Osteoblast (primary cell): ENCODE results near the gene CDYL2. TPM values are rescaled to one million over a fixed set of nuclear protein-coding genes. Genes with fewer than 3 reads are reported as not detected.

Source experiments
- DNase-seq: peaks from one replicate; pipeline ENCODE4 v3.0.0; 2011; ENCODE audit warnings: low spot score, mixed read lengths; ENCODE audit not compliant: insufficient read length; ENCODE audit errors: missing footprints
- H2AFZ ChIP-seq: 2 replicates; pipeline ENCODE4 v1.6.0; 2011; ENCODE audit warnings: mild to moderate bottlenecking, low read length
- H3K27ac ChIP-seq: 2 replicates; pipeline ENCODE4 v1.5.1; 2011; ENCODE audit warnings: mild to moderate bottlenecking, low read depth, low read length, moderate library complexity
- H3K27me3 ChIP-seq: 2 replicates; pipeline ENCODE4 v1.6.0; 2012; ENCODE audit warnings: mild to moderate bottlenecking, control low read depth, inconsistent platforms, low read length, moderate library complexity; ENCODE audit not compliant: insufficient read depth
- H3K36me3 ChIP-seq: 2 replicates; pipeline ENCODE4 v1.5.1; 2011; ENCODE audit warnings: mild to moderate bottlenecking, low read length, control low read depth, moderate library complexity; ENCODE audit not compliant: insufficient read depth
- H3K4me1 ChIP-seq: 2 replicates; pipeline ENCODE4 v1.5.1; 2011; ENCODE audit warnings: mild to moderate bottlenecking, low read length, control low read depth, moderate library complexity; ENCODE audit not compliant: insufficient read depth
- H3K4me2 ChIP-seq: 2 replicates; pipeline ENCODE4 v1.6.0; 2011; ENCODE audit warnings: mild to moderate bottlenecking, low read length; ENCODE audit not compliant: insufficient read depth
- H3K4me3 ChIP-seq: fragments of 200-600 bp; sonication (generic); 3 replicates; pipeline ENCODE4 v1.5.1; 2012; ENCODE audit warnings: mild to moderate bottlenecking, low read length, inconsistent platforms; ENCODE audit not compliant: insufficient read depth
- H3K79me2 ChIP-seq: 2 replicates; pipeline ENCODE4 v1.6.0; 2012; ENCODE audit warnings: mild to moderate bottlenecking, low read length, control low read depth, inconsistent platforms; ENCODE audit not compliant: insufficient read depth
- H3K9me3 ChIP-seq: 2 replicates; pipeline ENCODE4 v1.5.1; 2011; ENCODE audit warnings: low read depth, low read length, control low read depth
- H4K20me1 ChIP-seq: 2 replicates; pipeline ENCODE4 v1.6.0; 2012; ENCODE audit warnings: mild to moderate bottlenecking, low read length, control low read depth; ENCODE audit not compliant: insufficient read depth
- CTCF ChIP-seq: IDR thresholded peaks from 2 replicates; pipeline ENCODE4 v1.5.1; 2011; ENCODE audit warnings: mild to moderate bottlenecking, low read depth, low read length, moderate library complexity; ENCODE audit errors: extremely low read depth
- total RNA-seq: library from RNA; depleted of rRNA; stranded (reverse); fragments of >200 nt; gene quantifications from 2 replicates; pipeline ENCODE4 v1.2.3, GENCODE V29; 2012

Gene CDYL2
- total RNA-seq, 1 donor = 8.3 TPM

DNA sequence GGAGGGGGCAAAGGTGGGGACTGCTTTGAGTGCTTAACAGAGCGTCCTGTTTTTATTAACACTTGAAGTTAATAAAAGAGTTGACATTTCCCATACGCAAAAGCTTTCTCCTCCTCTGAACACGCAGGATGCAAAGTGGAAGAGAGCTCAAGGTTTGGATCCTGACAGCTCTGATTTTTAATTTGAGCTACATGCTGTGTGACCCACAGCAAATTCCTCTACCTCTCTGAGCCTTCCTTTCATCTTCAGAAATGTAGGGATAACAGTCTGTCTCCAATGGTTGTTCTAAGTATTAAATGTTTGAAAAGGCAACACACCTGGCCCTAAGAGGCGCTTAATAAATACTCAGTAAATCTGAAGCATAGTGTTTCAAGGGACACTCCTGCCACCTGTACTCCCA, 93.0 kb downstream of the CDYL2 start:
- Histone ChIP-seq H3K4me1 (no peaks in the 10 kb centered on the region), H3K9me3 (no peaks in the 10 kb centered on the region), H3K4me2 (no peak overlapping the region), H3K79me2 (no peaks in the 10 kb centered on the region), H3K27ac (no peak overlapping the region), H4K20me1 (peaks cover 2% of the 10 kb centered on the region), H3K27me3 (no peaks in the 10 kb centered on the region), H2AFZ (no peak overlapping the region), H3K4me3 (no peak overlapping the region), H3K36me3 (no peaks in the 10 kb centered on the region)
- no peak for DNase-seq
- no peak for TF ChIP-seq CTCF

DNA sequence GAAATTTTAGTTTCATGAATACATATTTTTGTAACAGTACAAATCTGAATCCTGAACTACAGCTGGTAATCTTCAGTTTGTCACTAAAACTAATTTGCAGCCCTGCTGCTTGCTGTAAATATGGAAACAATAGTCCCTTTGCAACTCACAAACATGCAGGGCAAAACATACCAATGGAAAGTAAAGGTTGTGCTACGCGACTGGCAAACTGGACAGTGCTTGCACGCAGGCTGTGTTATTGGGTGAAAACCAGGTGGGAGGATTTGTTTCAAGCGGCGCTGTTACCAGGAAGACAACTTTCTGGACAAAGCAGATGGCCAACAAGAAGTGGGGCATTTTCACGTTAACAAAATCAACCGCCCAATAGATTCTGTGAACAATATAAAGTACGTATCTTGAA, 93.5 kb downstream of the CDYL2 start:
- no peak overlapping the region for H3K4me2 ChIP-seq
- no peaks in the 10 kb centered on the region for H3K9me3 ChIP-seq
- H3K27ac ChIP-seq = no peak overlapping the region
- no peak overlapping the region for H2AFZ ChIP-seq
- peaks cover 2% of the 10 kb centered on the region for H4K20me1 ChIP-seq
- H3K79me2 ChIP-seq = no peaks in the 10 kb centered on the region
- H3K36me3 ChIP-seq = no peaks in the 10 kb centered on the region
- no peak for DNase-seq
- no peaks in the 10 kb centered on the region for H3K4me1 ChIP-seq
- TF ChIP-seq CTCF = no peak
- no peaks in the 10 kb centered on the region for H3K27me3 ChIP-seq
- no peak overlapping the region for H3K4me3 ChIP-seq

GRCh38 chr16:80708823-80709222, 95.6 kb downstream of the CDYL2 start:
- no peak for DNase-seq
- H3K4me1 ChIP-seq = no peaks in the 10 kb centered on the region
- no peak overlapping the region for H3K27ac ChIP-seq
- H4K20me1 ChIP-seq = peaks cover 5% of the 10 kb centered on the region
- no peak overlapping the region for H3K4me2 ChIP-seq
- H3K4me3 ChIP-seq = no peak overlapping the region
- peaks cover under 1% of the 10 kb centered on the region for H3K79me2 ChIP-seq
- H3K9me3 ChIP-seq = no peaks in the 10 kb centered on the region
- TF ChIP-seq CTCF = no peak
- no peak overlapping the region for H2AFZ ChIP-seq
- H3K27me3 ChIP-seq = no peaks in the 10 kb centered on the region
- H3K36me3 ChIP-seq = no peaks in the 10 kb centered on the region

DNA sequence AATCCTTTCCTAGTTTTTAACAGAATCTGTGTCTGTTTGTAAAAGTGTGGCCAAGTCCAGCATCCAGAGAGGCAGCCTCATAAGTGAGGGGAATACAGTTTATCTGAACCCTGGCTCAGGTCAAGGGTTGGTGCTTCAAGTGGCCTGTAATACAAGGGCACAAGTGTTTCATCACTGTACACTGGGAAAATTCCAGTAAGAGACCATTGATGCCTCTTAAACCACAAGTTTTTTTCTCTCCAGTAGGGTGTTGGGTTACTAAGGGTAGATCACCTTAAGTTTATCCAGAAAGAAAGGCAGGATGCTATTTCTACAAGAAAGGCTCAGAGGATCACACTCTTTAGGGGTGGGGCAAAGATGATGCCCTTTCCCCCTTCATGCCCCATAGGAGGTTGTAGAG, 96.7 kb downstream of the CDYL2 start:
- Histone ChIP-seq H3K4me2 (no peak overlapping the region), H3K4me1 (no peaks in the 10 kb centered on the region), H3K9me3 (no peaks in the 10 kb centered on the region), H3K79me2 (peaks cover 2% of the 10 kb centered on the region), H3K36me3 (no peaks in the 10 kb centered on the region), H2AFZ (no peak overlapping the region), H3K4me3 (no peak overlapping the region), H4K20me1 (peaks cover 5% of the 10 kb centered on the region), H3K27ac (no peak overlapping the region), H3K27me3 (no peaks in the 10 kb centered on the region)
- no peak for TF ChIP-seq CTCF
- no peak for DNase-seq
